Hematopoietic multipotent progenitor cell treated with erythropoietin and hydrocortisone succinate and interleukin-3 and kit ligand, for 17 days (in vitro differentiated cells): ENCODE measurements around the gene NUAK1.

Experiments used
- DNase-seq: peaks from one replicate; pipeline ENCODE4 v3.0.0-alpha.2; 2015; ENCODE audit warnings: low spot score

The NUAK1 gene

GRCh38 chr12:106138633-106139421 is at the start of gene NUAK1:
Gene NUAK1 (minus strand): TSS chr12:106138954. CDS start chr12:106138653, 301 bp downstream.
- no peak for DNase-seq

GRCh38 chr12:106188256-106188655 is 49.5 kb upstream of the NUAK1 start:
- no peak for DNase-seq

GRCh38 chr12:106187842-106188241 is 49.1 kb upstream of the NUAK1 start:
- no peak for DNase-seq

- DNase-seq: no peak
Measured at GRCh38 chr12:106187155-106187789, 48.5 kb upstream of the NUAK1 start.

- no peak for DNase-seq
Measured at GRCh38 chr12:106183735-106184134, 45.0 kb upstream of the NUAK1 start.

GRCh38 chr12:106181401-106182114 is 42.8 kb upstream of the NUAK1 start:
- no peak for DNase-seq

- no peak for DNase-seq
Measured at GRCh38 chr12:106179086-106179485, 40.3 kb upstream of the NUAK1 start.

GRCh38 chr12:106178562-106178961 is 39.8 kb upstream of the NUAK1 start:
- DNase-seq: no peak

- DNase-seq: no peak
Measured at GRCh38 chr12:106176560-106176959, 37.8 kb upstream of the NUAK1 start.

GRCh38 chr12:106174876-106175275 is 36.1 kb upstream of the NUAK1 start:
- DNase-seq: no peak

- no peak for DNase-seq
Measured at GRCh38 chr12:106173442-106173841, 34.7 kb upstream of the NUAK1 start.

- no peak for DNase-seq
Measured at GRCh38 chr12:106171117-106171750, 32.5 kb upstream of the NUAK1 start.

GRCh38 chr12:106170285-106170684 is 31.5 kb upstream of the NUAK1 start:
- DNase-seq: no peak

GRCh38 chr12:106163712-106164111 is 25.0 kb upstream of the NUAK1 start:
- DNase-seq: no peak

- no peak for DNase-seq
Measured at GRCh38 chr12:106161491-106161890, 22.7 kb upstream of the NUAK1 start.

- no peak for DNase-seq
Measured at GRCh38 chr12:106160915-106161314, 22.2 kb upstream of the NUAK1 start.

GRCh38 chr12:106157802-106158201 is 19.0 kb upstream of the NUAK1 start:
- DNase-seq: no peak

- no peak for DNase-seq
Measured at GRCh38 chr12:106154751-106155273, 16.1 kb upstream of the NUAK1 start.

- DNase-seq: no peak
Measured at GRCh38 chr12:106152334-106152733, 13.6 kb upstream of the NUAK1 start.

- DNase-seq: no peak
Measured at GRCh38 chr12:106150555-106150954, 11.8 kb upstream of the NUAK1 start.

GRCh38 chr12:106149096-106149784 is 10.5 kb upstream of the NUAK1 start:
- DNase-seq: no peak

- no peak for DNase-seq
Measured at GRCh38 chr12:106147956-106148355, 9.2 kb upstream of the NUAK1 start.
